Neuronal stem cell (in vitro differentiated cells): ENCODE results near the gene CD3E. TPM values are rescaled to one million over a fixed set of nuclear protein-coding genes. Genes with fewer than 3 reads are reported as not detected.

ENCODE experiments used
- small RNA-seq: library from polyadenylated mRNA; stranded (forward); fragments of <200 nt; extraction: miRNeasy Mini kit (QIAGEN cat#:217004); gene quantifications from one replicate; pipeline ENCODE3, GENCODE V24; 2013; ENCODE audit not compliant: insufficient read depth

Gene CD3E

Small RNA genes lying within 50 kb of the gene (small RNA-seq; reads per million reads assigned to genes)
- gene AP001582.1, result not detected
